Measurements from ENCODE around the gene LARGE1.

LARGE1 gene

DNA sequence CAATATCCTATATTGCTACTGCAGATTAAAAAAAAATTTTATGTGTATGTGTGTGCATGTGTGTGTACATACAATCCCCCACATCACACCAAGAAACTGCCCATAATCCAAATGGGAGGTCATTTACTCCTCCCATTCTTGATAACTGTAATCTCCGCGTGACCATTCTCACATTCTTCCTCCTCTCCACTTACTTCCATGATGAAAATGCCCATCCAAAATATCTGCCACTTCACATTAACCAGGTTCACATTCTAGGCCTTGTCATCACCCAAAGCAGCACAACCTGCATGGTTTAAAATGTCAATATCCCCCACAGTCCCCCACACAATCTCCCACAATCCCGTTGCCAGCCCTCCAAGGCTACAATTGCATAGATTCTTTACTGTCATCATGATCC lies 149.6 kb downstream of the LARGE1 start:
- Mint-ChIP-seq H3K4me3 (no peak overlapping the region), H3K27me3 (ENCODE audit: low read depth) (no peaks in the 10 kb centered on the region), H3K4me1 (ENCODE audit: low read depth) (no peaks in the 10 kb centered on the region), H3K9me3 (peaks cover 18% of the 10 kb centered on the region), H3K27ac (no peak overlapping the region), H3K36me3 (ENCODE audit: low read depth) (no peaks in the 10 kb centered on the region)
- DNase-seq (ENCODE audit: low spot score), result no peak

DNA sequence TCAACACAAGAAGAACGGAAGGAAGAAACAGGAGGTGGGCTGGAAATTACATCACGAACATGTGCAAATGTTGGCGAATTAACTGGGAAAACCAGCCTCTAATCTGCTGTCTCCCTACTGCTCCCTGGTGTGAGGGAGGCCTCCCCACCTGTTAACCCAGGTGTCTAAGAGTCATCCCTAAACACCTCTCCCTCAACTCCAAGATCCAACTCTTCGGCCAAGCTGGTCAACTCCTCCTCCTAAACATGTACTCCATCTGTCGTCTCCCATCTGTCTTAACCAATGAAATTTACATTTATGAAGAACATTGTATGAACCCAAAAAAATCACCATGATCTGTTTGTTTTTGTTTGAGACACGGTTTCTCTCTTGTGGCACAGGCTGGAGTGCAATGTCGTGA lies 154.2 kb downstream of the LARGE1 start:
- Mint-ChIP-seq H3K27ac (no peak overlapping the region), H3K4me3 (no peak overlapping the region), H3K9me3 (peaks cover 23% of the 10 kb centered on the region), H3K27me3 (ENCODE audit: low read depth) (no peaks in the 10 kb centered on the region), H3K4me1 (ENCODE audit: low read depth) (no peaks in the 10 kb centered on the region), H3K36me3 (ENCODE audit: low read depth) (no peaks in the 10 kb centered on the region)
- no peak for DNase-seq (ENCODE audit: low spot score)

- H3K36me3 Mint-ChIP-seq (ENCODE audit: low read depth), result no peaks in the 10 kb centered on the region
- no peaks in the 10 kb centered on the region for H3K4me1 Mint-ChIP-seq (ENCODE audit: low read depth)
- no peak overlapping the region for H3K27ac Mint-ChIP-seq
- no peak overlapping the region for H3K4me3 Mint-ChIP-seq
- no peak for DNase-seq (ENCODE audit: low spot score)
- peaks cover 54% of the 10 kb centered on the region for H3K9me3 Mint-ChIP-seq
- no peaks in the 10 kb centered on the region for H3K27me3 Mint-ChIP-seq (ENCODE audit: low read depth)
Measured at GRCh38 chr22:33758961-33759360, 161.3 kb downstream of the LARGE1 start.

DNA sequence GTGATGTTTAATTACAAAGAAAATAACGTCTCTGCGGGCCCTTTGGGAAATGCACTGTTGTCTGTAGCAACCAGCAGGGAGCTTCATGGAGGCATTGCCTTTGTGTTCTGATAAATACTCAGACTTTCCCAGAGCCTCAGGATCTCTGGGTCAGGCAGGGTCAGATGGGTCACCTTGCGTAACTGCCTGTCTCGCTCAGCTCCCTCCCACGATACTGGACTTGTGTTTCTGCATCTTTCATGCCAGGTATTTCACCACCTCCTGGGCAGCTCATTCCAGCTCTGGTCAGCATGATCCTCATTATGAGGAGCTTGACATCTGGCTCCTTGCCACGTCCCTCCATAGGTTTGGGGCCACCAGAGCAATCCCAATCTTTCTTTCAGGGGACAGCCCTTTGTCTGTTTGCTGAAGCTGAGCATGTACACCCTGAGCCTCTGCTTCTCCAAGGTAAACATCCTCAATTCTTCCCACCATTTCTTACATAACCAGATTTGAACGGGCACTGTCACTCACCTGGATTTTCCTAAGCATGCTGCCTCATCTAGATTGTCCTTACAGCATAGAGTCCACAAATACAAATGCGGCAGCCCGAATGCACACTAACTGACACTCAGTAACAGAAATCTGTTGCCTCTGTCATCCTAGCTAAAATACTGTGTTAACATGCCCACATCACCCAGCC lies 162.3 kb downstream of the LARGE1 start:
- no peak overlapping the region for H3K27ac Mint-ChIP-seq
- peaks cover 54% of the 10 kb centered on the region for H3K9me3 Mint-ChIP-seq
- H3K36me3 Mint-ChIP-seq (ENCODE audit: low read depth), result no peaks in the 10 kb centered on the region

DNA sequence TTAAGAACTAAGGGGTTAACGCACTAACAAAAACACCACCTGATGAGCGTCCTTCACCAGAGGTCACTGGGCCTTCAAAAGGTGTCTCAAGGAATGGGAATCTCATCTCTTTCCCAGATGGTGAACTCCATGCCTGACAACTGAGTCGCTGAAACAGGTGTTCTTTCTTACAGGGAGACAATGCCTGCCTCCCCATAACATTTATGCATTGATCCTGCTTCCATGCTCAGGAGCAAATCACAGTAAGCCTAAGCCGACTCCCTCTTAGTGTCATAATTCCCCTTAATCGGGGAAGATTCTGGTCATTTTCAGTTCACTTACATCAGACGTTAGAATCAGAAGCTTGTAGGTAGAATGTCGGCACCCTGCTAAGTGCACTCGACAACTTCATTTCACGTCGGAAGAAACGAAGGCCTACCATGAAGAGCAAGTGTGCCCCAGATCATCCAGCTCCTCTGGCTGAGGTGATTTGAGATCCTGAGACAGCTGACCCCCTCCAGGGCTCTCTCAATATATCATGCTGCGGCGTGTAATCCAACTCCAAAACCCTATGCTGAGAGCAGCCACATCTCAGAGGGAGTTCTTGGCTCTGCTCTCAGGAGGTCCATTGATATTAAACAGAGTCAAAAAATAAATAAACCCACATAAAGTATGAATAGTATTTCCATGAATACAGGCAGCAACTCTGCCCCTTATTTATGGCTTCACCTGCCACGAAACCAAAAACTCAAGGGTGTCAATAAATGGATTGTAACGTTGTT lies 163.1 kb downstream of the LARGE1 start:
- no peaks in the 10 kb centered on the region for H3K36me3 Mint-ChIP-seq (ENCODE audit: low read depth)
- H3K4me3 Mint-ChIP-seq, result no peak overlapping the region
- no peak for DNase-seq (ENCODE audit: low spot score)
- H3K4me1 Mint-ChIP-seq (ENCODE audit: low read depth), result no peaks in the 10 kb centered on the region
- H3K27ac Mint-ChIP-seq, result no peak overlapping the region
- peaks cover 56% of the 10 kb centered on the region for H3K9me3 Mint-ChIP-seq
- H3K27me3 Mint-ChIP-seq (ENCODE audit: low read depth), result no peaks in the 10 kb centered on the region

More for the DNA sequence above, 162.3 kb downstream of the LARGE1 start:
- Mint-ChIP-seq H3K4me3 (no peak overlapping the region), H3K4me1 (ENCODE audit: low read depth) (no peaks in the 10 kb centered on the region), H3K27me3 (ENCODE audit: low read depth) (no peaks in the 10 kb centered on the region)
- DNase-seq (ENCODE audit: low spot score), result no peak

DNA sequence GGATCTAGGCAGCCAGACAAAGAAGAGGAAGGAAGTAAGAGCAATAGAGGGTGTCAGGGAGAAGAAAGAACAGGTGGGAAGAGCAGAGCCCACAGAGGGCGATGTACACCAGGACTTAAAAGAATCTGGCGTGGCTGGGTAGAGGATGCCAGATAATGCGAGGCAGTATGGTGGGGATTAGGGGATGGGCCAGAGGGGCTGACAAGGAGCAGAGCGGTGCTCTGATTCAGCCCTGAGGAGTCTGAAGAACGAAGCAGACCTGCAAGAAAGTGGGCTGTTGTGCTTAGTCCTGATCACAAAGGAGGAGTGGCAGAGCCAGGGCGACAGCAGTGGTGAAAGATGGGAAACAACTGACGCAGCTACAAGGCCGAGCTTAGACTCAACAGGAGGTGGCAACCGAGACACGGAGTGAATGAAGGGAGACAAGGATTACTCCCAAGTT lies 163.7 kb downstream of the LARGE1 start:
- H3K27ac Mint-ChIP-seq, result no peak overlapping the region

GRCh38 chr22:33748714-33749113 lies 171.6 kb downstream of the LARGE1 start:
- Mint-ChIP-seq H3K4me3 (no peak overlapping the region), H3K36me3 (ENCODE audit: low read depth) (no peaks in the 10 kb centered on the region), H3K27ac (no peak overlapping the region), H3K9me3 (peaks cover 42% of the 10 kb centered on the region), H3K27me3 (ENCODE audit: low read depth) (no peaks in the 10 kb centered on the region), H3K4me1 (ENCODE audit: low read depth) (no peaks in the 10 kb centered on the region)
- no peak for DNase-seq (ENCODE audit: low spot score)

More for the DNA sequence above, 163.7 kb downstream of the LARGE1 start:
- no peaks in the 10 kb centered on the region for H3K27me3 Mint-ChIP-seq (ENCODE audit: low read depth)
- DNase-seq (ENCODE audit: low spot score), result no peak
- H3K4me1 Mint-ChIP-seq (ENCODE audit: low read depth), result no peaks in the 10 kb centered on the region
- H3K4me3 Mint-ChIP-seq, result no peak overlapping the region
- peaks cover 56% of the 10 kb centered on the region for H3K9me3 Mint-ChIP-seq
- H3K36me3 Mint-ChIP-seq (ENCODE audit: low read depth), result no peaks in the 10 kb centered on the region

DNA sequence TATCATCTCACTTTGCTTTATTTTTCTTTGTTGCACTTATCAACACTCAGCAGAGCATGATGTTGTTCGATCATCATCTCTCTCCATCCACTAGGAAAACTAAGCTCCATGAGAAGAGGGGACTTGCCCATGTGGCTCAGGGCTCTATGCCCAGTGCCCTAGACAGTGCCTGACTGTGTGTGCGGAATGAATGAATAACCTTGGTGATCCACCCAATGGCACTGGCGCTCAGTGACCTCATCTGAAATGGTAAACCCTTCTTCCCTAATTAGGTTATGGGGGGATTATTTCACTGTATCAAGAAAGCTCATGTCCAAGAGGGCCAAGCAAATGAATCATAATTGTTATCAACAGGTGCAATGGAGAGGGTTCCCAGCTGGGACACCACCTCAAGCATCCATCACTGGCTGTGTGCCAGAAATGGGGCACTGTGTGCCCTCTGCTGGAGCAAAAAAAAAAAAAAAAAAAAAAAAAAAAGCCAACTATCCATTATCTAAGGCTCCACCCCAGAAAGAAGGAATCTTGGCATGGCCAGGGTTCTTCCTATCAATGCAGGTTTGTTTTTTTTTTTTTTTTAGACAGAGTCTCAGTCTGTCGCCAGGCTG lies 172.6 kb downstream of the LARGE1 start:
- Mint-ChIP-seq H3K4me3 (no peak overlapping the region), H3K27ac (no peak overlapping the region), H3K27me3 (ENCODE audit: low read depth) (no peaks in the 10 kb centered on the region), H3K9me3 (peaks cover 51% of the 10 kb centered on the region), H3K4me1 (ENCODE audit: low read depth) (no peaks in the 10 kb centered on the region), H3K36me3 (ENCODE audit: low read depth) (no peaks in the 10 kb centered on the region)
- no peak for DNase-seq (ENCODE audit: low spot score)

DNA sequence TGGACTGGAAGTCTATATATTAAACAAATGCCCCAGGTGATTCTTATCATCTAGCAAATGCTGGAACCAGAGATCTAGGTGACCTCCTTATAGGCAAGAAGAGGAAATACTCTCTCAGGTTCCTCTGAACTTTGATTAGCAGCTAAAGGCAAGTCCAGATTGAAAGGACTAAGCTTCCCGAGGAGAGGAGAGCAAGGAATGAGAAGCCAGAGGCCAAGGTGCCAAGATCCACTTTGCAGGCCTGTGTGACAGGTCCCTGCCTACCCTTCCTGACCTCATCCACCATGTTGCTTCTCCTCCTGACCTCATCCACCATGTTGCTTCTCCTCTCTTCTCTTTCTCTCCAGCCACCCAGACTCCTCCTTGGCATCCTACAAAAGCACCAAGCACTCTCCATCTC lies 173.2 kb downstream of the LARGE1 start:
- Mint-ChIP-seq H3K9me3 (peaks cover 51% of the 10 kb centered on the region), H3K27me3 (ENCODE audit: low read depth) (no peaks in the 10 kb centered on the region), H3K4me1 (ENCODE audit: low read depth) (no peaks in the 10 kb centered on the region), H3K36me3 (ENCODE audit: low read depth) (no peaks in the 10 kb centered on the region), H3K27ac (no peak overlapping the region), H3K4me3 (no peak overlapping the region)
- no peak for DNase-seq (ENCODE audit: low spot score)

- Mint-ChIP-seq H3K27me3 (ENCODE audit: low read depth) (no peaks in the 10 kb centered on the region), H3K4me3 (no peak overlapping the region), H3K9me3 (peaks cover 50% of the 10 kb centered on the region), H3K4me1 (ENCODE audit: low read depth) (no peaks in the 10 kb centered on the region), H3K36me3 (ENCODE audit: low read depth) (no peaks in the 10 kb centered on the region), H3K27ac (no peak overlapping the region)
- no peak for DNase-seq (ENCODE audit: low spot score)
Measured at GRCh38 chr22:33746501-33746928, 173.8 kb downstream of the LARGE1 start.

DNA sequence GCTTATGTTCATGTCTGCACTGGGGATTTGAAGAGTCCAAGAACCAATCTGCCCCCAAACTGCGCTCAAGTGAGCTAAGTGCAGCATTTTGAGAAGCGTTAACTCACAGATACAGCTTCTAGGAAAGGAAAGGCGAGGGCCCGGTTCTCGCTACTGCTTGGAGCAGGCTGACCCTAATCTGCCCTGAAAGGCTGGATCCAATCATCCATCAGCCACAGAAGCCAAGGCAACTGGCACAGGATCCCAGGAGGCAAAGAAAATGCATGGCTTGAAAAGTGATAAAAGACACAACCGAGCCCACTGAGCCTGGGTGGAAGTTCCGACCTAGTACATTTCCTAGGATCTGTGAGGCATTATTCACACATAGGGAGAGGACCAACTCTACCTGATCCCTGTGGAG lies 174.8 kb downstream of the LARGE1 start:
- Mint-ChIP-seq H3K27ac (no peak overlapping the region), H3K36me3 (ENCODE audit: low read depth) (no peaks in the 10 kb centered on the region), H3K4me1 (ENCODE audit: low read depth) (no peaks in the 10 kb centered on the region), H3K27me3 (ENCODE audit: low read depth) (no peaks in the 10 kb centered on the region), H3K4me3 (no peak overlapping the region), H3K9me3 (peaks cover 49% of the 10 kb centered on the region)
- no peak for DNase-seq (ENCODE audit: low spot score)

GRCh38 chr22:33743756-33744155 lies 176.5 kb downstream of the LARGE1 start:
- no peaks in the 10 kb centered on the region for H3K36me3 Mint-ChIP-seq (ENCODE audit: low read depth)
- H3K27me3 Mint-ChIP-seq (ENCODE audit: low read depth), result no peaks in the 10 kb centered on the region
- DNase-seq (ENCODE audit: low spot score), result no peak
- no peak overlapping the region for H3K4me3 Mint-ChIP-seq
- H3K9me3 Mint-ChIP-seq, result peaks cover 48% of the 10 kb centered on the region
- no peak overlapping the region for H3K27ac Mint-ChIP-seq
- H3K4me1 Mint-ChIP-seq (ENCODE audit: low read depth), result no peaks in the 10 kb centered on the region

DNA sequence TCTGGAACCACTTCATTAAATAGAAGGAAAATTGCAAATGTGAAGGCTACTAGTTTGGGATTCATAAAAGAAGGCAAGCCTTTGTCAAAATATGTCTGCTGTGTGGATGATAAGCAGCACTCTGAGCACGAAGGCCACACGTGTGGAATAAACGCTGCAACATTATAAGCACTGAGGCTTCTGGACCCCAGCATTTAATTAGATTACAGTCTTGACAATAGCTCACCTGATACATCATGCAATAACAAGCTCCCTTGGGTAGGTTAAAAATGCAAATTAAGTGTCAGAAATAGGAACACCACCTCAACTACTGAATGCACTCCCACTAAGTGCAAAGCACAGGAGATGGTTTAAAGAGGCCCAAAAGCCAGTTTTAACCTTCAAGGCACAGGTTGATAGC lies 179.3 kb downstream of the LARGE1 start:
- H3K36me3 Mint-ChIP-seq (ENCODE audit: low read depth), result no peaks in the 10 kb centered on the region
- no peaks in the 10 kb centered on the region for H3K27me3 Mint-ChIP-seq (ENCODE audit: low read depth)
- H3K4me3 Mint-ChIP-seq, result no peak overlapping the region
- H3K27ac Mint-ChIP-seq, result no peak overlapping the region
- peaks cover 52% of the 10 kb centered on the region for H3K9me3 Mint-ChIP-seq
- no peaks in the 10 kb centered on the region for H3K4me1 Mint-ChIP-seq (ENCODE audit: low read depth)
- no peak for DNase-seq (ENCODE audit: low spot score)

DNA sequence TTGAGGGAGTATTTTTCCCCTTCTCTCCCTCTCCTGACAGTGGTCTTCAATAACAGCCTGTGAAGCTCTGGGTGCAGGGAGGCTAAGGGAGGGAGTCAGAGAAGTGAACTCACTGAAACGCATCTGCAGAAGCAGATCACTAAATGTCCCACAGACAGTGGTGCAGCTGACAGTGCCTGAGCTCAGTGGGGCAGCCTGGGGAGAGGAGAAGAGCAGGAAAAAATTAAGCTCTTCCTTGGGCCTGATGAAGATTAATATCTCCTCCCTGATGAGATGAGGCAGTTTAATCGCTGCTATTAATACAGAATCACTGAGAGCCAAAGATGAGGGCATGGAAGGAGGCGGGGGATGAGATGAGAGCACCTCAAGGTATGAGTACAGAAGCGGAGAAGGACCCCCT lies 180.8 kb downstream of the LARGE1 start:
- H3K27ac Mint-ChIP-seq, result no peak overlapping the region
- no peak overlapping the region for H3K4me3 Mint-ChIP-seq
- no peak for DNase-seq (ENCODE audit: low spot score)
- H3K27me3 Mint-ChIP-seq (ENCODE audit: low read depth), result no peaks in the 10 kb centered on the region
- no peaks in the 10 kb centered on the region for H3K36me3 Mint-ChIP-seq (ENCODE audit: low read depth)
- no peaks in the 10 kb centered on the region for H3K4me1 Mint-ChIP-seq (ENCODE audit: low read depth)
- peaks cover 48% of the 10 kb centered on the region for H3K9me3 Mint-ChIP-seq
